Subcutaneous adipose tissue (tissue), 4 donors: Measurements from ENCODE around the gene LIMS2. TPM values are rescaled to one million over a fixed set of nuclear protein-coding genes. Genes with fewer than 3 reads are reported as not detected.

Experiments used
- total RNA-seq, 4 donors: library from RNA; depleted of rRNA; stranded (reverse); fragments of >200 nt; gene quantifications; one replicate each; pipeline ENCODE4 v1.1.0, GENCODE V29; 2016
- TF ChIP-seq, protein P1 (sequence below): fragments of 450-650 bp; IDR thresholded peaks from one replicate; pipeline ENCODE4 v1.5.1; 2016; ENCODE audit warnings: low read depth, mild to moderate bottlenecking, control low read depth, antibody characterized with exemption, moderate library complexity

LIMS2 gene
- total RNA-seq, 4 donors from 2014 or later = 8.5 to 81.8 (median 26.5) TPM

DNA sequence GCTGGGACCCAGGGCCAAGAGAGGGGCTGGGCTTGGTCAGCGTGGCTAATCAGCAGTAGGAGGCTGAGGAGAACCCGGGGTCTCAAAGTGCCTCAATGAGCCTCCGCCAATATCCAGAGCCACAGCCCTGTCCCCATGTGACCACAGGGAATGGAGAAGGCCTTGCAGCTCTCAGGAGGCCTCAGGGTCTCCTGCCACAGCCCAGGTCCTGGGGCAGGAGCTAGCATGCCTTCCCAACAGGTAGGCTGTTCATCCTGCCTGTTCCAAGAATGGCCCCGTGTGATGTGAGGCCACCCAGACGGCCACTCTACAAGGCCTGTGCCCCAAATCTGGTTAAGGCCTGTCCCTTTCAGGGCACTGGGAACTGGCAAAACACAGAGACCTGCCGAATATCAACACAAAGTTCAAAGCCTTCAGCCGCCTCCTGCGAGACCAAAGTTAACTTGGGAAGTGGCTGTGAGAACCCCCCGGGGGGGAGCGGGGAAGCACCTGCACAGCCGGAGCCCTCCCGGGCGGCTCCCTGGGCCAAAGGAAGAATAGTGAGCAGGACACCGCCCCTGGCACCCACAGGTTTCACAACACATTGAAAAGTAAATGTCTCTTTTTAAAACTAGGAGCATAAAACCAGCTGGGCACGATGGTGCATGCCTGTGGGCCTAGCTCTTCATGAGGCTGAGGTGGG is 4.5 kb upstream of the LIMS2 start:
- TF ChIP-seq, protein P1, sequence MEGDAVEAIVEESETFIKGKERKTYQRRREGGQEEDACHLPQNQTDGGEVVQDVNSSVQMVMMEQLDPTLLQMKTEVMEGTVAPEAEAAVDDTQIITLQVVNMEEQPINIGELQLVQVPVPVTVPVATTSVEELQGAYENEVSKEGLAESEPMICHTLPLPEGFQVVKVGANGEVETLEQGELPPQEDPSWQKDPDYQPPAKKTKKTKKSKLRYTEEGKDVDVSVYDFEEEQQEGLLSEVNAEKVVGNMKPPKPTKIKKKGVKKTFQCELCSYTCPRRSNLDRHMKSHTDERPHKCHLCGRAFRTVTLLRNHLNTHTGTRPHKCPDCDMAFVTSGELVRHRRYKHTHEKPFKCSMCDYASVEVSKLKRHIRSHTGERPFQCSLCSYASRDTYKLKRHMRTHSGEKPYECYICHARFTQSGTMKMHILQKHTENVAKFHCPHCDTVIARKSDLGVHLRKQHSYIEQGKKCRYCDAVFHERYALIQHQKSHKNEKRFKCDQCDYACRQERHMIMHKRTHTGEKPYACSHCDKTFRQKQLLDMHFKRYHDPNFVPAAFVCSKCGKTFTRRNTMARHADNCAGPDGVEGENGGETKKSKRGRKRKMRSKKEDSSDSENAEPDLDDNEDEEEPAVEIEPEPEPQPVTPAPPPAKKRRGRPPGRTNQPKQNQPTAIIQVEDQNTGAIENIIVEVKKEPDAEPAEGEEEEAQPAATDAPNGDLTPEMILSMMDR = no peak

DNA sequence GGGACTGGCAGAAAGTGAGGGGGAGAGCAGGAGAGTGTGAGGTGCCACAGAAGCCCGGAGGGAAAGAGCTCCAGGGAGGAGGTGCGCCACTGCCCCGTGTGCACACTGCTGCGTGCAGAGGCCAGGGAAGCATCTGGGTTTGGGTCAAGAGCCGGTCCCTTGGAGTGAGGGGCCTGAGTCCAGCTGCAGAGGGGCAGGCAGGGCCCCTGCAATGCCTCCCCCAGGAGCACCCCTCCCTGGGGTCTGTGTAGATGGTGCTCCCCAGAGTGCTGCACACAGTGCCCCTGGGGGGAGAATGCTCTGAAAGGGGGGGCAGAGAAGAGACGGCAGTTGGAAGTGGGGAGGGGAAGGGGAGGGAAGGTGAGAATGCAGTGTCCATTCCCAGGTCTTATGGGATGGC is 3.7 kb upstream of the LIMS2 start:
- TF ChIP-seq, protein P1 = no peak

DNA sequence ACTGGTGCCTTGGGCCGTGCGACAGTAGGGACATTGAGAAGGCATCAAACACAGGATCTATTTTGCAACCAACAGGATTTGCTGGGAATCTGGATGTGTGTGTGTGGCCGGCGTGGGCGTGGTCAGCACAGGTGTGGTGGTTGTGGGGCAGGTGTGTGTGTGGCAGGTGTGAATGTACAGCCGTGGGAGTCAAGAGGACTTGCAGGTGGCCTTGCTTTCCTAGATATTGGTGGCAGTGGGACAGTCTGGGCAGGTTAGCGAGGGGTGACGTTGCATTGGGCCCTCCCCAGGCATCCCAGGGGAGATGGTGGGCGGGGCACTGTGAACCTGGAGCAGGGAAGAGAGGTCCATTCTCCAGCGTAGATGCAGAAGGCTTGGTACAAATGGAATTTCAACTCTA is 3.2 kb upstream of the LIMS2 start:
- TF ChIP-seq, protein P1 = no peak

GRCh38 chr2:127676906-127677305 is 1.6 kb upstream of the LIMS2 start:
- TF ChIP-seq, protein P1 = no peak

- TF ChIP-seq, protein P1 = no peak
Observed at GRCh38 chr2:127674241-127675209, 805 bp downstream of the LIMS2 start.

- TF ChIP-seq, protein P1 = no peak
Observed at GRCh38 chr2:127673291-127674069, 1.9 kb downstream of the LIMS2 start.
